G401.6 (cell line): ENCODE measurements around the gene ARHGEF25.
"Not testable (repeated sequence)": the region's sequence is repeated elsewhere in the genome, so short reads cannot be mapped to it uniquely, and the experiment has no call there.

Experiments
- FAIRE-seq: peaks from 2 replicates; lab custom pipeline; 2012; peaks lifted over from hg19 to GRCh38; lab: Jason Lieb, UNC

ARHGEF25 gene

DNA sequence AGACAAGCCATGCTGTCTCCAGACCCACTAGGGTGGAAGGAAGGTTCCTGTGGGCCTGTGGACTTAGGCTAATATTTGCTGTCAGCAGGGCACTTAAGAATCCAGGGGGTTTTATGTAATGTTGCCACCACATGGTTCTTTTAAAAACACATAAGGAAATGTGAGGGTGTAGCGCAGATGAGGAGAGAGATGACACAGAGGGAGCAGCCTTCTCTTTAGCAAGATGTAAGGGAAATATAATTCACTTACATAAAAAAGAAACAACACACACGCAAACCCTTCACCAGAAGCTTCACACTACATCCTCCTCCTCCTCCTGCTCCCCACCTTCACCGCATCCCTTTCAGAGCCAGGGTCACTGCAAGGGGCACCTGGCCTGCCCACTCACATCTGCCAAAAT is 25.1 kb upstream of the ARHGEF25 start:
- FAIRE-seq: no peak

DNA sequence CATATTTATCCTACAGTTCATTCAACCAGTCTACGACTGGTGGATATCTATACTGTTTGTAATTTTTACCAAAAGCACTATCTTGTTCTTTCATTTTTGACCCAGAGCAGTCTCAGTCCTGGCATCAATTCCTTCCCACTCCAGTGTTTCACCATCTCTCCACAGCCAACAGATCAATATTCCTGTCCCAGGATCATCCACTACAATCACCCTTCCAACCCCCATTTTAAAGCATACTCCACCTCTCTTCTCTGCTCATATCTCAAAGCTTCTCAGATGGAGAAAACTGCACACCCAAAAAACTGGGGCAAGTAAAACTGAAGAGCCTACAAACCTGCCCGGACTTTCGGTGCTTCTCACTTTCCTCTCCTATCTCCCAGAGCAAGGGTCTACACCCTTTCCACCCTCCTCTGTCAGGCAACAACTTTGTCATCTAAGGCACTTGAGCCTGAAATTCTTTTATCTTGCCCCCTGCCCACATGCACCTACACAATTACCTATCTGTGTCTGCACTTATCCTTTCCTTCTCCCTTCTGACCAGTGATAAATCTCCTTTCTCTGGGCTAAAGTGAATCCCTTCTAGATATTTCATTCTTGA is 24.3 kb upstream of the ARHGEF25 start:
- no peak for FAIRE-seq

DNA sequence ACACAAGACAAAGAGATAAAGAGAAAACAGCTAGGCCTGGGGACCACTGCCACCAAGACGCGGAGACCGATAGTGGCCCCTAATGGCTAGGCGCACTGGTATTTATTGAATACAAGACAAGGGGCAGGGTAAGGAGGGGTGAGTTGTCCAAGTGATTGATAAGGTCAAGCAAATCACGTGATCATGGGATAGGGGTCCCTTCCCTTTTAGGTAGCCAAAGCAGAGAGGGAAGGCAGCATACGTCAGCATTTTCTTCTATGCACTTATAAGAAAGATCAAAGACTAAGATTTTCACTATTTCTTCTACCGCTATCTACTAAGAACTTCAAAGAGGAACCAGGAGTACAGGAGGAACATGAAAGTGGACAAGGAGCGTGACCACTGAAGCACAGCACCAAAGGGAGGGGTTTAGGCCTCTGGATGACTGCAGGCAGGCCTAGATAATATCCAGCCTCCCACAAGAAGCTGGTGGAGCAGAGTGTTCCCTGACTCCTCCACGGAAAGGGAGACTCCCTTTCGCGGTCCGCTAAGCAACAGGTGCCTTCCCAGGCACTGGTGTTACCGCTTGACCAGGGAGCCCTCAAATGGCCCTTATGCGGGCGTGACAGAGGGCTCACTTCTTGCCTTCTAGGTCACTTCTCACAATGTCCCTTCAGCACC is 22.2 kb upstream of the ARHGEF25 start:
- FAIRE-seq: not testable (repeated sequence)

DNA sequence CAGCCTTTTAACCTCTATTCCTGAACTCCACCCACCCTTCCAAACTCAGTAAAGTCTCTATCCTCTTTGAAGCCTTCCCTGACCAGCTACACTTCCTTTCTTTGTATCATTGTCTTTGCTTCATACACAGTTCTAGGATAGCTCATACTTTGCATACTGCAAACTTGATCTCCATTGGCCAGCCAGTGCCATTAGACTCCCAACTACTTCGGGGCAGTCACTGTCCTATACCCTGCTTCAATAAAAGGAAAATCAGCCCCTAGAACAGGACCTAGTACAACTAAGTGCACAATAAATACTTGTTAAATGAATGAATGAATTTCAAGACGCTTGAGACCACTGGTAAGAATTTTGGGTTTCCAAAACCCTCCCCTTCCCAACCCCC is 20.8 kb upstream of the ARHGEF25 start:
- no peak for FAIRE-seq

DNA sequence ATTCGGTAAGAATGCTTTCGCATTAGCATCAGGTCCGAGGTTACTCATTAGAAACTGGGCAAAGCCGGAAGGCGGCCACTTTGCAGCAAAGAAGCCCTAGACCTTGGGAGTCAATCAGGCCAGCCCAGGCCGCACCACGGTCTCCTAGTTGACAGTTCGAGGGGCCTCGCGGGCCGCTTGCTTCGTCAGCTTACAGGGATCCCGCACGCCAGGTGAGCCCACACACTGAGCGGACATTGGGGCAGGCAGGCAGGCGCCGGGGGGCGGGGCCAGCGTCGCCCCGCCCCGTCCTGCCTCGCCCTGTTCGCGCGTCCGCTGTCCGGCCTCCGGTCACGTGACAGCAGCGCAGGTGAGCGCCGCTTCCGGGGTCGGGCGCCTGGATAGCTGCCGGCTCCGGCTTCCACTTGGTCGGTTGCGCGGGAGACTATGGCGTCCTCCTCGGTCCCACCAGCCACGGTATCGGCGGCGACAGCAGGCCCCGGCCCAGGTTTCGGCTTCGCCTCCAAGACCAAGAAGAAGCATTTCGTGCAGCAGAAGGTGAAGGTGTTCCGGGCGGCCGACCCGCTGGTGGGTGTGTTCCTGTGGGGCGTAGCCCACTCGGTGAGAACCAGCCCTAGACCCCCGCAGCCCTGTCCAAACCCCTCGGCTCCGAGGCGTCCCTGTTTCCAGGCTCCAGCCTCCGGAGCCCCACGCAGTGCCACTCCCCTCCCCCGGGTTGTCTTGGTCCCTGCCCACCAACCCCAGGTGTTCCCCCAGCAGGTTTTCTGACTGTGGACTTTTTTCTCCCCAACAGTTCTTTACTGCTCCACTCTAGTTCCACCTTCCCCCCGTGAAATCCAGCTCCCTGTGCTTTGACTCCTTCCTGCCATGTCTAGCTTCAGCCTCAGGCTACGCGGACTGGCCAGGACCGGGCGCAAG is 20.1 kb upstream of the ARHGEF25 start, which contains the start of gene PIP4K2C:
Gene PIP4K2C, plus strand, starts transcription at position 329 of the 918 bp plus-strand sequence. Its CDS starts 98 bp downstream, at position 427.
- no peak for FAIRE-seq

DNA sequence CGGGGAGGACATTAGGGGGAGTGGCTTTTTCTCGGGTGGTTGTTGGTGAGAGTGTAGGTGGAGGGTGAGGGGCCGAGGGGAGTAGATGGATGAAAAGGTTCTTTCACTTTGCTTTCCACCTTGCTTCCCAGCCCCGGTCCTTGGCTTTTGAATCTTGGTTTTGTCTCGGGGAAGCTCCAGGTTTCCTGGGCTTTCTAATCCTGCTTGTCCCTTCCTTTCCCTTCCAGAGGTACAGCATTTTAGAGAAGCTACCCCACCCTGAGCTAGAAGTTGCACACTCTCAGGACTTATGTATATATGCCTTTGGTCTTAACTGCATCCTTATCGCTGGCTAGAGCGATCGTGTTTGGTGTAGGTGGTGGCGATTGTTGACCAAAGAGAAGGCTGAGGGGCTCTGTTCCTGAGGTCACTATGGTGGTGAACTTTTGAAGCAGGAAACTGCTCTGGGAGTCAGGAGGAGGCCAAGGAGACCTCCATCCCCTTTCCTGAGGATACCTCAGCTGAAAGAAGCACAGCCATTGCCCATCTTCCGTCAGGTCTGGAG is 19.4 kb upstream of the ARHGEF25 start:
- FAIRE-seq: no peak

DNA sequence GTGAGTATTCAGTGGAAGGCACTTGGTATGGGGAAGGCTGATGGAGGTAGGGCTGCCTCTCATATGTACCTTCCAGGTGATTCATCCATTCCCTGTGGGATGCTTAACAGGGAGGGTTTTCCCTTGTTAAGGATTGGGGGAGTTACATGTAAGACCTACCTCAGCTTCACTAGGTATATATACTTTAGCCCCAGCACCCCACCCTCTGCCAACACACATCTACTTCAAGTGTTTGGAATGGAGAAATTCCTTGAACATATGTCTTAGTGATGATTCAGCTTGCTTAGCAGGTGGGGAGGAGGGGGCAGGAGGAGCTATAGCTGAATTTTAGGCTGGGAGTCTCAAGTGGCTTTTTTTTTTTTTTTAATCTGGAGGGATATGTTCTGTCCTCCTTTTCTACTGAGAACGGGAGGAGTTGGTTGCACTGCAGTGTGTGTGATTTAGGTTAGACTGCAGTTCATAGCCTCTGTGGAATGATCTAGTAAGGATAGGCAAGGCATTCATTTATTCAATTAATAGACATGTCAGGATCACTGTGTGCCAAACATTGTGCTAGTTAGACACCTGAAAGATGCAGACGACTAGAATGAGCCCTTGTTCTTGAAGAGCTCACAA is 18.6 kb upstream of the ARHGEF25 start:
- FAIRE-seq: no peak

DNA sequence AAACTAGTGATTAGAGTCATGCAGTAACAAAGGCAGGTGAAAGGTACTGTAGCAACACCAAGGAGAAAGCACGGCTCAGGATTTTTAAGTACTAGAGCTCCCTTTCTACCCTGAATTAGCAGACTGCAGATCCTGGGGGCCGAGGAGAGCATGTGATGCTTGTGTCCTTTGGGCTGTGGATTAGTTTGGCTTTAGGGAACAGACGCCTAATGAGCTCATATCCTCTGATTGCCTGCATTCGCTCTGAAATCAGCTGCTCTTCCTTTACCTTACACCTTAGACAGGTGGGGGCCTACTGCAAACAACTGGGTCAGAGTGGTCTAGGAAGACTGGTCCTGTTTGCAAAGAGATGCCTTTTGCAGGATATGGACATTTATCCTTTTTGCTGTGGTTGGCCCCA is 18.0 kb upstream of the ARHGEF25 start:
- no peak for FAIRE-seq

DNA sequence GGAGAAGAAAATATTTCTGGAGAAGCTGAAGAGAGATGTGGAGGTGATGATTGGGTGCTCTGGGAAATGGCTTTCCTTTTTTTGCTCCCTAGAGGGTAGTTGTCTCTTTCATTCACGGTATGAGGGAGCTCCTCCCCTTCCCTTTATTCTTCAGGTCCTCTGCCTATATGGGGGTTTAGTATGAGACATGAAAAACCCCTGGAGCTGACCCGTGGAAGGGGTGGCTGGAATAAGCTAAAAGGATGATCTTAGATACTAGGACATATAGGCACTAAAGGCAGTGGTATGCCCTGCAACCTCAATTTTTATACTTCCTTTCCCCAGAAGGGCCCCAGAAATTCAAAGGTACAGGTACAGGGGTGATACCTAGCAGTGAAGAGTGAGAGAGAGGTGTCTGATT is 10.8 kb upstream of the ARHGEF25 start:
- no peak for FAIRE-seq

DNA sequence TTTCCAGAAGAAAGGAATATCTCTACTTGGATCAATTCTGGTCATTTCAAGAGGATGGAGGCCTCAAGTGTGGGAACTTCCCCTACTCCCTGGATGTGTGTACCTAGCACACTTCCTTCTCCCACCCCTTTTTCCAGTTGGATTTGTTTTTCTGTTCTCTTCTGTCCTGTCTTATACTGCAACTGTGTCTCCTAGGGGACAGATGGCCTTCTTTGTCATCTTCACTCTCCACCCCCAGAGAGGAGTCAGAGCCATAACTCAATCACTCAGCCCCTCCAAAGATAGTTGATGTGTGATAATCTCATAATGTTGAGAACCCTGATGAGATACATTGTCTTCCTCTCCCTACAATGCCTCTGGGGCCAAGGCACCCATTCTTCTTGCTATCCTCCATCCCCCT is 8.7 kb upstream of the ARHGEF25 start:
- no peak for FAIRE-seq

DNA sequence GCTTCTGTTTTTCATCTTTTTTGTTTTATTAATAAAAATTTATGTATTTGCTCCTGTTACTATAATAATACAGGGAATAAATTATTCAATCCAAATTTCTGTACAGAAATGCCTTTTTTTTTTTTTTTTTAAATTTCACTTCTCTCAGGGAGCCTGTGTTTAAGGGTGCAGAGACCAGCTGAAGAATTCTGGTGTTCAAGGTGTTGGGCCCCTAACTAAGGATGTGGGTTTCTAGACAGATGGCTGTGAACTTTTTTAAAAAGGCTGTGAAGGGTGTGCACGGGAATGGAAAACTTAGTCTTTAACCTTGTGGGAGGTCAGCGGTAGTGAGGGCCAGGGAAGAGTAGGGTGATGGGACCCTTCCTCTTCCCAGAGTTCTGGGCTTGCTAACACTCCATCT is 7.9 kb upstream of the ARHGEF25 start:
- no peak for FAIRE-seq

DNA sequence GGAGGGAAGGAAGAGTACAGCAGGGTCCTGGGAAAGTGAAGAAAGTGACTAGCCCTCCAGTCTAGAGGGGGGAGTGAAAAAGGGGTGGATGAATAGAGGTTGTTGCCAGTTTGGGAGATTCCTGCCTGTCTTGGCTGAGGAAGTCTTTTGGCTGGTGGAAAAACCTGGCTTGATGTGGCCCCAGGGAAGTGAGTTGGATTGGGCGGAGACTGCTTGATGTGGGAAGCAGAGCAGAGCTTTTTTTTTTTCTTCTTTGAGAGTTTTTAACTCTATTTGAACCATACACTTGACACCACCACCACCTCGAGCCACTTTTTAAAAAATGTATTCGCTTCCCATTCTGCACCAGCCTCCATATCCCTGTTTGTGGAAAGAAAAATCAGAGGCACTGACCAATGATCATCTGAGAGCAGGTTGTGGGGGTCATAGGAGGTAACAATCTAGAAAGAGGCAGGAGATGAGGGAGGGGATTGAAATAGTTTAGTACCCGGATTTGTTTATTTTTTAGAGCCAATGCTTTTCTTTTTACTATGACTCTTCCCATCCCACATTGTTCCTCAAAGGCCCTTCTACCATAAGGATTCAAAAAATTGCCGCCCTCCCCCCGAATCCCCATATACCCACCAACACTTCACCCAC is 7.3 kb upstream of the ARHGEF25 start:
- FAIRE-seq: peak; percentile 67

DNA sequence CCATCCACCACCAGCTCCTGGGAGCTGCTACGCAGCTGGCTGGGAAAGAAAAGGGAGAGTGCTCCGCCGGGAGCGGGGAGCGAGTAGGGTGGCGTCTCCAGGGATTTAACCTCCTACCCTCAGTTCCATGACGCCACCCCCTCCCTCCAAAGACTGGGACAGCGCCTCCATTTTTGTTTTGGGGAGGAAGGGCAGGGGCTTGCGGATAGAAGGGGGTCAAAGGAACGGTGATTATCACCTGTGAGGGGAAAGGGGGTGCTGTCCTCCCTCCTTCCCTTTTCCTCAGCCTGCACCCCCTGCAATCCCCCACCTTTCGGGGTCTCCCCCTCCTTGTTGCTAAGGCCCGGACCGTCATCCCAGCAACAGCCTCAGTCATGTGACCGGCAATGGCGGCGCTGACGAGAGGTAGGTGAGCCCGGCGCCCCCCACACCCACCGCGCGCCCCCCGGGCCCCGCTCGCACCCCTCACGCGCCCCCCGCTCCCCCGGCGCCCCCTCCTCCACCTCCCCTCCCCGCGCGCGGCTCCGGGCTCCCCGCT is 6.7 kb upstream of the ARHGEF25 start, which contains the start of gene DTX3:
Gene DTX3, plus strand, starts transcription at position 371 of the 538 bp plus-strand sequence. CDS start 1,694 bp downstream, outside the sequence.
- no peak for FAIRE-seq

DNA sequence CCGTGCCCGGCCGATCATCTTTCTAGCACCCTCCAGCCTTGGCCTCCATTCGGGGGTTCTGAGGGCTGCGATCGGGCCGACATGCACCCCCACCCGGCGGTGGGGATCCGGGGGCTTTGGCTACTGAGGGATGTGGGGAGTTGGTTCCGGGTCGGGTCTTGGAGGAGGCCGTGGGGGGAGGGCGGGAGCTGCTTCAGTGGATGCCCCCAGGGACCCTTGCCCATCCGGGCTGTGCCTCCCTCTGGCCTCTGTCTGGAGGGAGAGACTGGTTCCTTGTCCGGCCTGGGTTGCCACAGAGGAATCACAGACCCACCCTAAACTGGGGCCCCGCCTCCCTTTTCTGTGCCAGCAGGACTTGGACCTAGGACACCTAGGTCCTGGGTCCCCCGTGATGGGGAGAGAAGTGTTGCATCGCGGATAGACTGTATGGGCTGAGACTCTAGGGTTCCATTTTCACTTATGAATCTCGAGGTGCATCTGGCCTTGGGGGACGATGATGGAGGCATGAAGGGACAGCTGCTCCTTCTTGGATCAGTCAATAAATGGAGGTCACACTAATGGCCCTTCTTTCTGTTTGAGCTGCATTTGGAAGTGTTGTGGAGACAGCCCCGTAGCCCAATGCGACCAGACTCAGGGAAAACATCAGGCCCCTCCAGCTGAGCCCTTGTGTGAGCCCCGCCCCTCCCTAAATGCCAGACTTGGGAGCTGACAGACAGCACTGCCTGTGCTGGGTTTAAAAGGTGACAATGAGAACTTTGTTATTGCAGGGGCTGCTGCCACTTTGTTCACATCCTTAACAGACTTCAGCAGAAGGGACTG is 6.0 kb upstream of the ARHGEF25 start:
- no peak for FAIRE-seq

DNA sequence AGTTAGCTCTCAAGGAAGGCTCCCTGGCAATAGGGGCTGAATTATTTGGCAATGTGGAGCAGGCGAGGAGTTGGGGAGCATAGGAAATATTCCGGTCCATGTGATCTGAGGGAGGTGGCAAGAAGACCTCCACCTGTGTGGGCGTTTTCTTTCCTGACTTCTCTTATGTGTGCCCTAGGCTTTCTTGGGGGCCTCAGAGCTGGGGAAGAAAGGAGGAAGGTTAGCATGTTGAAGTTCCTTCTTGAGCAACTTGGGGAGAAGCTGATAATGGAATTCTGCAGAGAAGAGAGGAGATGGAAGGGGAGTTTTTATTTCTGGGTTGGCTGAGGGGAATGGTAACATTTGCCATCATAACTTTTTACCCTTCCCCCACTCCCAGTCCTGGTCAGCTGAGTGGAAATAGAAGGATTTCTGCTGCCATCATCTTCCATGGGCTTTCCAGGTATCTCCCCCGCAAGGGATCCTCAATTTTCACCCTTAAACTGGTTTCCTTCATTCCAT is 5.4 kb upstream of the ARHGEF25 start:
- FAIRE-seq: no peak

DNA sequence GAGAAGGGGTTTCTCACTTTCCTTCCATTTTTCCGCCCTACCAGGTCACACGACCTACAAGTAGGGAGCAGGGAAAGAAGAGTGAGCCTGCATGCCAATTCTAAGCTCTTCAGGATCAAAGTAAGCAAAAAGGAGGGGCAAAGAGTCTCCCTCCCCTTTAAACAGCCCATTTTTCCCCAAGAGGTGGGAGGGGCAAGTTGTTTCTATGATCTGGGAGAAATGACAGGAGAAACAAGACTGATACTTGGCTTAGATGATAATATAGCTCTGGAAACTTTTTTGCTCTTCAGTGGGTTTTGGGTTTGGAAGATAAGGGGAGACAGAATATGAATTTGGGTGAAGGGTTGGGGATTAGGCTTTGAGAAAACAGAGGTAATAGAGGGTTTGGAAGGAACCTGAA is 4.8 kb upstream of the ARHGEF25 start:
- FAIRE-seq: no peak

DNA sequence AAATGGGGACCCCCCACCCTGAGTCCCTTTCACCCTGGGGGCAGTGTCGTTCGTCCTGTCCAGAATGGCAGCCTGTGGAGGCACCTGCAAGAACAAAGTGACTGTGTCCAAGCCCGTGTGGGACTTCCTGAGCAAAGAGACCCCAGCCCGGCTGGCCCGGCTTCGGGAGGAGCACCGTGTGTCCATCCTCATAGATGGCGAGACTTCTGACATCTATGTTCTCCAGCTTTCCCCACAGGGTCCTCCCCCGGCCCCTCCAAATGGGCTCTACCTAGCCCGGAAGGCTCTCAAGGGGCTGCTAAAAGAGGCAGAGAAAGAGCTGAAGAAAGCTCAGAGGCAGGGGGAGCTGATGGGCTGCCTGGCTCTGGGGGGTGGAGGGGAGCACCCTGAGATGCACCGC is 4.4 kb upstream of the ARHGEF25 start:
- no peak for FAIRE-seq

DNA sequence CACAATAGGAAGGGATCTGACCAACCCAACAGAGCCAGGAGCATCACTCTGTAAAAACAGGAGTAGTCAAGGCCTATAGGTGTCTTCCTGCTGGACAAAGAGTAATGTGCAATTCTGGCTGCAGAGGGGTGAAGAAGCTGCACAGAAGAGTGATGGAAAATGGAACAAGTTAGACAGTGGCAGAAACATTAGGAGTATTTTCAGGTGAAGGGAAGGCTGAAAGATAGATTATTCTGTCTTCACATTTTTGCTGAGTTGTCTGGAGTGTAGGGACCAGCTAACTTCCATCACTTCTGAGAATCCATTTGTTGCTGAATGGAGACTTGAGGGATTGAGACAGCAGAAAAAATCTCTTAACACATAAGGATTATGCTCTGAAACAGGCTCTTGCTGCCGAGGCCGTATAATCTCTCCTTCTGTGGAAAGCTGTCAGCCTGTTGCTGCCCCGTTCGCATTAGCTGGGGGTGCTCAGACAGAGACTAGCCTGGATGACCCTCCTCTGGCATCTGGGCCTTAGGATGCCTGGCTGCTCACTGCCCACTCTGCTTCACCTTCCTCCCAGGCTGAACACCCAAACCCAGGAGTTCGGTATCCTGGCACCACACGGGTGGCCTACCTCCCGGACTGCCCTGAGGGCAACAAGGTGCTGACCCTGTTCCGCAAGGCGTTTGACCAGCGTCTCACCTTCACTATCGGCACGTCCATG is 3.1 kb upstream of the ARHGEF25 start:
- FAIRE-seq: no peak

DNA sequence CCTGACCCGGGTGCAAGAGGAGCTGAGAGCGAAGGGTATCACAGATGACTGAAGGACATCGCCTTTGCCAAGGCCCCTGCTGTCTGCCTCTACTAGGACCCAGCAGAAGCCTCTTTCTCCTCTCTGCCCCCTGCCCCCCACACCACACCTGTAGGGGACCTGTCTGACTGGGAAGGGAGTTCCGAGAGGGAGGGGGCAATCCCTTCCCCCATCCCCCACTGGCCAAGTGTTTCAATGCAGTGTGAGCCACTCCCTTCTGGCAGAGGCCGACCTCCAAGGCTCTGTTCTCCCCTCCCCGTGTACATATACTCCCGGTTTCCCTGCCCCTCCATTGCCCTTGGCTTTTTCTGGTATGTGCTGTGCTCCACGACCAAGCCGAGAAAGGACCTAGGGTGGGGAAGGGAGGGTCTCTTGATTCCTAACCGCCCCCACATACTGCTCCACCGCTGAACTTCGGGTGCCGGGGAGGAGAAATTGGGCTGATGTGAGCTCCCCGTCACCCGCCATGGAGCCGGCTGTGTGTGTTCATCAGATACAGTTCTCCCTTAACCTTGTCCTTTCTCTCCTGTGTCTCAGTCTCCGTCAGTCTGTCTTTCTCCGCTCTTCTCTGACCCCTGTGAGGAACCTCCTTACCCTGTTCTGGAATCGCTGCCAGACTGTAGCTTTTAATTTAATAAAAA is 2.0 kb upstream of the ARHGEF25 start:
- no peak for FAIRE-seq
